ENCODE results near the gene SRRM3.

- peak in 5 of 6 experiments; percentile 49 to 73 (median 52) for TF ChIP-seq CTCF (IDR thresholded peaks at IDR 0.05)
- TF ChIP-seq POLR2A (IDR thresholded peaks at IDR 0.05), result no peak
Observed at GRCh38 chr7:76262683-76263402, 61.1 kb downstream of the SRRM3 start.

All from esophagus squamous epithelium (tissue), 4 donors.